ENCODE data around the gene CCL28.

GRCh38 chr5:43427306-43427705 lies 15.1 kb upstream of the CCL28 start:
- TF ChIP-seq CTCF (IDR thresholded peaks at IDR 0.05) (no peak), EP300 (IDR thresholded peaks at IDR 0.05) (no peak), POLR2A (IDR thresholded peaks at IDR 0.05) (no peak)
